GM18907 (cell line): ENCODE results near the gene SLC25A12.

Experiments used
- ATAC-seq: cut with Tn5 transposase; IDR thresholded peaks from one replicate; pipeline ENCODE4 v1.9.1; 2021; ENCODE audit warnings: mild to moderate bottlenecking, moderate library complexity; ENCODE audit not compliant: unreplicated experiment

Gene SLC25A12

DNA sequence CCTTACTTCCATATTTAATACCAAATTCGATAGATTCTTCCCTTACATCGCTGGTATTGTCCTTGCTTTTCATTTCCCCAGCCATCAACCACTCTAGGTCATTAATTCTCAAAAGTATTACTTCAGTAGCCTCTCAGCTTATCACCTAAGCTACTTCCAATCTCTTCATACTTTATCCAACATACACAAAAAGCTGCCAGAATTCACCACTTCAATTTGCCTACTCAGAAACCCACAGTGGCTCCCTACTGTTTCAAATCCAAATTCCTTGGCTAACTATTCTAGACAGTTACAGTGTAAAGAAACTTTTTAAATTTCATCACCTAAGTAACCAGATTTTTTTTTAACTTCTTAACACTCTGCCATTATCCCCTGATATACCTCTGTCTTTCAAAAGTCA lies 4.7 kb downstream of the SLC25A12 start:
- no peak for ATAC-seq

DNA sequence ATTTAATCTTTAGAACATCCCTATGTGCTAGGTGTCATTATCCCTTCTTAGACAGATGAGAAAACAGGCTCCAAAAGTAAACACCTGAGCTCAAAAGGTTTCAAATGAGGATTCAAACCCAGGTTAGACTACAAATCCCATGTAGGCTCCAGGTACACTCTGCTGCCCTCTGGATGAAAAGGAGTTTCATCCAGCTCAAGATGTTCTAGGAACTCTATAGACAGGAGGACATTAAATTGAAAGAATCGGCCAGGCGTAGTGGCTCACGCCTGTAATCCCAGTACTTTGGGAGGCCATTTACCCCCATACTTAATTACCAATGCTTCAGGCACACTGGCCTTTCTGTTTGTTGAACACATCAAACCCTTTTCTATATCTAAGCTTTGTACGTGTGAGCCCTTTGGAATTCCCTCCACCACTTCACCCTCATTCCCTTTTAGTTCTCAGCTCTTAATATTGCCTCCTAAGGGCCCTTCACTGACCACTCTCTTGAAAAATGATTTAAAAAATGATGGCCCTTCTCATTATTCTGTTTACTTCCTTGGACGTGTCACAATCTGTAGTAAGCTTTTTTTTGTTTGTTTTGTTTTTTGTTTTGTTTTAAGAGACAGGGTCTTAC lies 10.7 kb downstream of the SLC25A12 start:
- no peak for ATAC-seq

DNA sequence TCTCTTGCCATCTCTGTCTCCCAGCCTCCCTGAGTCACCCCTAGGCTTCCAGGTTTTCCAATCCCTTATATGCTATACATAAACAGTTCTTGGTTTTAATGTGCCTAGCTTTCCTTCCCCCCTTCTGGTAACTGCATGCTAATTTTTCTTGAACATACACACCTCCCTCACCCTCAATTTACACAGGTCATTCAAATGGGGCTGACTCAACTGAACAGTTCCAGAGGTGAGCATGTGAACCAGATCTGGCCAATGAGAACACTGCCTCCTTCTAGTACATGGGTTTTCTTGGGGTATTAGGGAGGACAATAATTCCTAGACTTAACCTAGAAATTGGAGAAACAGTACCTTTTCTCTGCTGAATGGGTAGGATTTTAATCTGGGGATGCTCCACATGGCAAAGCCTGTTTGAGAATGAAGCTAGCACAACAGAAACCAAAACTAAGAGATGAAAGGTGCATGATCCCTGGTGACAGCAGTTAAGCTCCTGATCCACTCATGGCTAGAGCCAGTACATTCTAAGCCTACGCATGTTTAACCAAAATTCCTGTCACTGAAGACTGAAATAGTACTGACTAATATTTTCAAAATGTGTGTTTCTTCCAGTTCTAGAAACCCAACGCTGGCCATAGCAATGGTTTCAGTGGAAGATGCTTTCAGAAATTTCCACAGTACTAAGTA lies 11.8 kb downstream of the SLC25A12 start:
- no peak for ATAC-seq

DNA sequence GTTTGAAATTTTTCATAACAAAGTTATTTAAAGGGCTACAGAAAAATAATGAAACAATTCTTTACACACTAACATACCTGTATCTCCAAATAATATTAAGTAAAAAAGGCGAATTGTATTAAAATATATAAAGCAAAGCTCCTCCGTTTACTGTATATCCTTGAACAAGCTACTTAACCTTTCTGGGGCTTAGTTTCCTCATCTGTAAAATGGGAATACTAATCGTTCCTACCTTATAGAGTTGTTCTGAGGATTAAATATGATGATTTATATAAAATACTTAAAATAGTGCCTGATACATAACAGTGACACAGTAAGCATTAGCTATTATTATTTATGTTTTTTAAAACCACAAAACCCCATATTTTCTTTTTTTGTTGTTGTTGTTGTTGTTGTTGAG lies 13.3 kb downstream of the SLC25A12 start:
- ATAC-seq, result no peak

DNA sequence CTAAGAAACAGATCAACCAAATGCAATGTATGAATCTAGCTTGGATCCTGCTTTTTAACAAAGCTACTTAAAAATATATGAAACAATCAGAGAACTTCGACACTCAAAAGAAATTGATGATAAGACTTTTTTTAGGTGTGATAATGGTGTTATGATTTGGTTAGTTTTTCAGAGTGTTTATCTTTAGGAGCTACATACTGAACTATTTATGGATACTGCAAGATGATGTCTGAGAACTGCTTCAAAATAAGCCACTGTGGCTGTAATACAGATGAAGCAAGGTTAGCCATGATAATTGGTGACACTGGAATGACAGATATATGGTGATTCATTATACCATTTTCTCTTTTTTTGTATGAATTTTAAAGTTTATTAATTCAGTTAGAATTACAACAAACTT lies 14.2 kb downstream of the SLC25A12 start:
- no peak for ATAC-seq

DNA sequence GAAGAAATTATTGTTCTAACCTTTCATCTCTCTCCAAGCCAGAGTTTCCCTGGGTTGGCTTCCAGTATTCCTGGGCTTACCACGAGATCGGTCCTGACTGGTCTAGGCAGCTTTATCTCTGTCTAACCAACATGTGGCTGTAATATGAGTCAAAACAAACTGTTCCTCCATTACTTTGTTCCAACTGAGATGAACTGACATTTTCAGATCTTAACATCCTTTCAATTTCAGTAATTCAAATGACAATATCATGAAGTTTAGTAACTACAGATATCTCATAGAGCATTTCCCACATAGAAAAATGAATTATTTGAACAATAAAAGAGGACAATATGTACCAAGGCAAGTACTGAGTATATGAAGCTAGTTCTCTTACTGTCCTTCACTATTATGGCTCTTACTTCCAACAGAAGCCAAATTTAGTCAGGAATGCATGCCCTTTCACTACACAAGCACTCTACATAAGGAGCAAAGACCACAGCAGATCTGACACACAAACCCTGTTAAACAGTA lies 15.5 kb downstream of the SLC25A12 start:
- no peak for ATAC-seq

- ATAC-seq, result no peak
These were observed 19.1 kb downstream of the SLC25A12 start for GRCh38 chr2:171874963-171875362.

DNA sequence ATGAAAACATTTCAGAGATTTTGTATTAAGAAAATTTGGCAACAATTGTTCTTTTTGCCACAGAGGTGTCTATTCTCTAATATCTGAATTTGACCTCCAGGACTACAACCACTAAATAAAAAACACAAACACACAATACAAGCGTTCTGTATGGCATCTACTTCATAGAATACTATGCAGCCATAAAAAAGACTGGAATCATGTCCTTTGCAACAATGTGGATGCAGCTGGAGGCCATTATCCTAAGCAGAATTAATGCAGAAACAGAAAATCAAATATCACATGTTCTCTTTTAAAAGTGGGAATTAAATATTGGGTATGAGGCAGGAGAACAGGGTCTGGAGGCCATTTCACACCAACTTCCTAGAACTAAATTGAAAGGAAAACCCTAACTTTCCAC lies 19.5 kb downstream of the SLC25A12 start:
- no peak for ATAC-seq

DNA sequence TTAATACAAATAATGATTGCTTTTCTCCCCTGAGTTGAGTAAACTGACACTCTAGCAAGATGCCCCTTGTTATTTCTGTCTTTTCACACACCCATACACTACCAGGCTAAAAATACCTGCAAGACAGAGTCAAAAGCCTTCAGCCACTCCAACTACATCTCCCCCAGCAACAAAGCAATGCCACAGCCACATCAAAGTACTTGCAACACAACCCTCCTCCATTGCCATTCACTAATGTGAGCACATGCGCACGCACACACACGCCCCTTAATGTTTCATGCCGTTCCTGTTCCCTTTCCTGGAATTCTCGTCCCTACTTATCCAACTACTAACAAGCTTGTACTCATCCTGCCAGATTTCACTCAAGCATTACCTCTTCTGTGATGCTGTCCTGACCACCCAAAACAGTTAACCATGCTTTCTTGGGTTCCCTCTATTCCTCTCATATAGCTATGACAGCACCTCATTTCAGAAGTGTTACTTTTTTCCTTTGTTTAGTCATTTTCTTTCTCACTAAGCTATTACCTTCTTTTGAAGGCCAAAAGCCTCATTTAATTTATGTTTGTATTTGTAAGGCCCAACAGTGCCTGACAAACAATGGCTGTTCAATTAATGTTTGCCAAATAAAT lies 29.6 kb downstream of the SLC25A12 start:
- no peak for ATAC-seq

DNA sequence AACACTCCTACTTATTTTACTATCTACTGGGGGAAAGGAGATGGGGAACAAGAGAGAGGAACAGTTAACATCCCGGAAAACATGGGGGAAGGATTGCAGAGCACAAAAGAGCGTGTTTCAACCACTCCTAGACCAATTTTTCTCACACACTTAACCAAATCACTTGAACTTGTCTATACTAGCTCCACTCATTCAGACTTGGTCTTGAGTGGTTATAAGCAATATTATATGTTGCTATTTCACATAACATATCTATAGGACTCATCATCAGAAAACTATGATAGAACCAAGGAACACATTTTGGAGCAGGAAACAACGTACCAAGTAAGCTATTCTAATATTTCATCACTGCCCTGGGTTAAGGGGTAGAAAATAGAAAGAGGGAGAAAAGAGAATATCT lies 31.5 kb downstream of the SLC25A12 start:
- ATAC-seq, result no peak

DNA sequence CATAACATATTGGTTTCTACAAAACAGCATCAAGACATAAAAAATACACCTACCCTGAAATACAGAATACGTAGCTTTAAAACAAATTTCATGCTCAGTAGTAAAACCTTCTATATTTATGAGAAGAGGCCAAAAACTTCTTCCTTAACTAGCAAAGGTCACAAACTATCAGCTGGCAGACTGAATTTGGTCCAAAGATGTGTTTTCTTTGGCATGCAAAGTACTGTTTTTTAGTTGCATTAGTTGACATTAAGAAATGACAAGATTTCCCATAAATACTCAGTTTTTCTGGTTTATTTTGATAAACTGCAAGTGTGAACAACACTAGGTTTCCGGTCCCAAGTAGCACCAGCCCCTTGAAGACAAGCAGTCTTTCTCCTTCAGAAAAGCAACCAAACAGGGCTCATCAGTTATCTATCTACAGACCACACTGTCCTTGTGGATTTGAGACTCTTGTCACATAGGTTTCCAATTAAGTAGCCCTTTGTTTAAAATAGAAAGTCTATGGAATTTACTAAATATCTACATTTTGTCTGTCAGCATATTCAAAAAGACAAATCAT lies 35.6 kb downstream of the SLC25A12 start:
- no peak for ATAC-seq

- no peak for ATAC-seq
These were observed 38.6 kb downstream of the SLC25A12 start for GRCh38 chr2:171855401-171855800.

GRCh38 chr2:171852366-171852888 lies 41.6 kb downstream of the SLC25A12 start:
- ATAC-seq, result no peak

GRCh38 chr2:171847627-171848026 lies 46.4 kb downstream of the SLC25A12 start:
- no peak for ATAC-seq

DNA sequence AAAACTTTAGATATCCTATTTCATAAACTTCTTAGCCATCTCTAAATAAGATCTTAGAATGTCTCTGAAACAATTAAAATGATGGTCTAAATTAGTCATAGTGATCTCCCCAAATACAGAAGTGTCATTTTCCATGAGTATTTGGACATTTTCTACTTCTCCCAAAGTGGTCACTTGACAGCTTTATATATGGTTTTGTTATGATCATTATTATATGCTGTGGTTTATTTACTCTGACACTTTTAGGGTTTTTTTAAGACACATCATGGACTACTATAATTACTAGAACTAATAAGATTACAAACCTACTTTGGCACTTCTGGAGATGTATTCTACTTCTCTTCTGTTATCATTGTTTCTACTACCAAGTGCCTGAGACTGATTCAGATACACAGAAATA lies 47.1 kb downstream of the SLC25A12 start:
- ATAC-seq, result no peak

- no peak for ATAC-seq
These were observed 52.0 kb downstream of the SLC25A12 start for GRCh38 chr2:171841996-171842395.

DNA sequence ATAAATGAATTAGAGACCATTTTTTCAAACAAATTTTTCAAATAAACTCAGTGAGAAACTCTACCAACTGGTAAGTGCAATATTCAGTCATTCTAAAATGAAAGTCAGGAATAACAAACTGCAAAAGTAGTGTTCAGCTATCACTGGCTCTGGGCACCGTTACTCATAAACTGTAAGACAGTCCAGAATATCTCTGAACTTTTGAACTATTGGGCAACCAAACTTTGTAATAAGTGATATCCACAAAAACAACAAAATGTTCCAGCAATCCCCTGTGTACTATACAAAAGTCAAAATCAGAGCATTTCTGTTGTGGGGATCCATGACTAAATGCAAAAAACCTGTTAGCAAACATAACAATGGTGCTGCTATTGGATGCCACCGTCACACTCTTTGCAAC lies 56.3 kb downstream of the SLC25A12 start:
- no peak for ATAC-seq

GRCh38 chr2:171836146-171836910 lies 57.7 kb downstream of the SLC25A12 start:
- ATAC-seq, result no peak

- ATAC-seq, result no peak
These were observed 58.7 kb downstream of the SLC25A12 start for GRCh38 chr2:171835386-171835785.

DNA sequence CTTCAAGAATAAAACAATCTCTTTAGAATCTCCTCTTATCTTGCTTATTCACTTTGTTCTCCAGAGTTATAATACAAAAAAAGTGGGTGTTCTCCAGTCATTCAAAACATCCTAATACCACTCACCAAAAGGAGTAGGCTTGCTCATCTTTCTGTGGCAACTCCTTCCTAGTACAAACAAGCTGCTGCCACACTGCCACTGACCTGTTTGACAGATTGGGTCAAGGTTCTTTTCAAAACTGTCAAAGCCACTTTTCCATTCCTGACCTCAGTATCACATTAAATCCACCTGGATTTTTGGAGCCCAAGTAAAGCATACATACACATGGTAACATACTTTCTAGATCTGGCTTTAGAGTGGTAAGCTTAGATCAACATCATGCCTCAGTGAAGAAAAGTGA lies 59.8 kb downstream of the SLC25A12 start:
- ATAC-seq, result no peak

- no peak for ATAC-seq
These were observed 61.6 kb downstream of the SLC25A12 start for GRCh38 chr2:171832489-171832888.
